Measurements from ENCODE around the gene NAP1L4. TPM values are rescaled to one million over a fixed set of nuclear protein-coding genes. Genes with fewer than 3 reads are reported as not detected.

Gene NAP1L4
- total and polyA plus RNA-seq, 2 of the 4 experiments (the other 2 are of a cell fraction) = 71.5 to 80.7 TPM

- Histone ChIP-seq H3K14ac (replicated peaks; ENCODE audit: low read depth, low read length) (no peak overlapping the region), H2BK20ac (ENCODE audit: low read depth, low read length) (no peak overlapping the region), H3K79me1 (ENCODE audit: low read depth in 1 of 2, low read length in 2 of 2) (peaks cover 5 to 30% of the 10 kb centered on the region in 2 experiments; a peak in 3 of 4 replicates), H4K91ac (ENCODE audit: insufficient read depth, low read depth, low read length) (no peak overlapping the region), H4K5ac (ENCODE audit: low read depth, low read length) (no peak overlapping the region), H3K4ac (ENCODE audit: low read depth, low read length) (no peak overlapping the region), H3K36me3 (ENCODE audit: control insufficient read depth, insufficient read depth, low read length) (peaks cover 81% of the 10 kb centered on the region), H3K4me3 (ENCODE audit: insufficient read depth, low read depth, low read length) (no peak overlapping the region), H3K4me1 (ENCODE audit: control insufficient read depth, insufficient read depth, low read length) (peaks cover 12% of the 10 kb centered on the region; the same call in 1 of the 2 replicates), H2AK9ac (replicated peaks; ENCODE audit: low read depth, low read length, poor library complexity) (no peak overlapping the region), H3K23ac (ENCODE audit: low read depth, low read length) (no peak overlapping the region), H2BK5ac (ENCODE audit: low read depth, low read length, poor library complexity, severe bottlenecking) (no peak overlapping the region), H3K4me2 (ENCODE audit: low read depth, low read length) (no peak overlapping the region), H3K27me3 (ENCODE audit: control insufficient read depth, insufficient read depth, low read length) (no peaks in the 10 kb centered on the region), H4K20me1 (ENCODE audit: insufficient read depth, low read length) (peaks cover 44% of the 10 kb centered on the region), H2AK5ac (ENCODE audit: low read depth, low read length) (no peak overlapping the region), H3K9me1 (ENCODE audit: insufficient read depth, low read length) (no peaks in the 10 kb centered on the region; the same call in 1 of the 2 replicates), H3K56ac (ENCODE audit: extremely low read depth, insufficient read depth, low read length) (no peak overlapping the region), H2BK120ac (ENCODE audit: low read depth, low read length) (no peak overlapping the region), H3K18ac (ENCODE audit: low read depth, low read length) (no peak overlapping the region), H2AFZ (replicated peaks; ENCODE audit: low read length, poor library complexity) (no peak overlapping the region), H4K8ac (ENCODE audit: low read depth in 2 of 2, low read length in 2 of 2) (no peak overlapping the region), H2BK15ac (ENCODE audit: low read depth, low read length) (no peak overlapping the region), H3K9ac (ENCODE audit: low read depth, low read length) (no peak overlapping the region), H3K9me3 (ENCODE audit: control insufficient read depth, insufficient read depth, low read length) (no peaks in the 10 kb centered on the region), H3K27ac (ENCODE audit: insufficient read depth, low read length) (no peak overlapping the region)
- CTCF ChIA-PET = interaction anchor here (1.5 kb wide), 1 partner anchor 77 kb away, joined by 4 read pairs; no protein-coding TSS in a partner anchor
- in situ Hi-C loops (cut with MboI; ENCODE audit: low sequenced_read_pairs) (no loop called here), dilution Hi-C loops (cut with HindIII; ENCODE audit: low sequenced_read_pairs, unreplicated experiment) (no loop called here), intact Hi-C loops (cut with micrococcal nuclease) (no loop called here)
- ATAC-seq (ENCODE audit: low read depth) (no peak; the same call in 1 of the 2 replicates), DNase-seq (no peak)
- POLR2A ChIA-PET (ENCODE audit: unreplicated experiment) = no interaction called here
- TSS peak; percentile 8 for BruUV-seq (replicated peaks)
- WGBS, 2 experiments (ENCODE audit: extremely low coverage in 2 of 2, insufficient read length in 1 of 2) = 80% methylated on average over 1 of the region's 16 CpGs; no CpG with 5 or more reads in 1 of the 2 experiments
- no peak for TF ChIP-seq USF2 (IDR thresholded peaks at IDR 0.05; ENCODE audit: low read depth, low read length)
- TF ChIP-seq CTCF (conservative IDR thresholded peaks at IDR 0.05; ENCODE audit: low read depth, low read length) = no peak
- no peak for TF ChIP-seq CHD1 (IDR thresholded peaks at IDR 0.05; ENCODE audit: low read depth, low read length)
- no peak for TF ChIP-seq MAZ (IDR thresholded peaks at IDR 0.05; ENCODE audit: borderline replicate concordance, low read depth, low read length)
- TF ChIP-seq RAD21 (IDR thresholded peaks at IDR 0.05; ENCODE audit: low read length) = no peak
- no peak for TF ChIP-seq RFX5 (IDR thresholded peaks at IDR 0.05; ENCODE audit: low read depth, low read length)
- TF ChIP-seq FOS (IDR thresholded peaks at IDR 0.05; ENCODE audit: low read depth, low read length) = no peak
- TF ChIP-seq NFE2L2 (IDR thresholded peaks at IDR 0.05; ENCODE audit: low read depth, low read length) = no peak
- TF ChIP-seq POLR2A (IDR thresholded peaks at IDR 0.05; ENCODE audit: low read depth, low read length) = no peak
- TF ChIP-seq RCOR1 (IDR thresholded peaks at IDR 0.05; ENCODE audit: insufficient replicate concordance, low read length) = no peak
- no peak for TF ChIP-seq MAFK (IDR thresholded peaks at IDR 0.05; ENCODE audit: low read depth, low read length)
These were observed 22.2 kb upstream of the NAP1L4 start for GRCh38 chr11:3014057-3014938.

Data from IMR-90 (cell line).